Sigmoid colon (tissue), 7 donors: ENCODE data around the gene ADAMTS7. TPM values are rescaled to one million over a fixed set of nuclear protein-coding genes. Genes with fewer than 3 reads are reported as not detected.
"Not testable (repeated sequence)": the region's sequence is repeated elsewhere in the genome, so short reads cannot be mapped to it uniquely, and the experiment has no call there.

Experiments
- DNase-seq: peaks from one replicate; pipeline ENCODE4 v3.0.0-alpha.2; 2019
- H3K27ac ChIP-seq, 4 donors: fragments of 200-600 bp; sonication (generic); one replicate each; pipeline ENCODE4 v1.5.1; 2016 to 2019; ENCODE audit warnings: mild to moderate bottlenecking in 1 of 4
- H3K27me3 ChIP-seq, 3 donors: fragments of 200-600 bp; sonication (generic); one replicate each; pipeline ENCODE4 v1.5.1; 2019; ENCODE audit warnings: mild to moderate bottlenecking in 1 of 3
- H3K36me3 ChIP-seq, 4 donors: fragments of 200-600 bp; sonication (generic); one replicate each; pipeline ENCODE4 v1.5.1; 2016 to 2019
- H3K4me1 ChIP-seq, 4 donors: fragments of 200-600 bp; sonication (generic); one replicate each; pipeline ENCODE4 v1.5.1; 2017 to 2019
- H3K4me3 ChIP-seq, 4 donors: fragments of 200-600 bp; sonication (generic); one replicate each; pipeline ENCODE4 v1.5.1; 2017 to 2019; ENCODE audit warnings: mild to moderate bottlenecking in 2 of 4, moderate library complexity in 1 of 4
- H3K9me3 ChIP-seq, 4 donors: fragments of 200-600 bp in 3 of 4; sonication (generic) in 3 of 4; one replicate each; pipeline versions ENCODE4 v1.5.1 to v1.6.1; 2013 to 2019
- EP300 ChIP-seq, 4 donors: sonication (generic); formaldehyde crosslinking; IDR thresholded peaks; one replicate each; pipeline ENCODE4 v1.6.1; 2017; ENCODE audit warnings: antibody characterized with exemption in 4 of 4
- POLR2A ChIP-seq, 2 donors: fragments of 450-650 bp; IDR thresholded peaks; one replicate each; pipeline ENCODE4 v1.6.1; 2016; ENCODE audit warnings: antibody characterized with exemption in 2 of 2, mild to moderate bottlenecking in 2 of 2, moderate library complexity in 2 of 2
- POLR2AphosphoS5 ChIP-seq, 4 donors: sonication (generic); formaldehyde crosslinking; IDR thresholded peaks; one replicate each; pipeline ENCODE4 v1.6.1; 2017; ENCODE audit warnings: antibody characterized with exemption in 4 of 4
- WGBS, 2 donors: extraction: QIAGEN DNeasy Blood & Tissue Kit; methylation state at CpG; one replicate each; pipeline ENCODE4 v1.1.7; 2013; 5-methylcytosine and 5-hydroxymethylcytosine counted together
- intact Hi-C: fragments of 100-400 bp; cut with DNase I; formaldehyde crosslinking; loops from one replicate; pipeline ENCODE4 v1.15.1; 2023
- polyA plus RNA-seq, 3 donors: library from polyadenylated mRNA; stranded (reverse); fragments of 200-250 nt; gene quantifications; one replicate each; pipeline ENCODE4 v1.2.3, GENCODE V29; 2013
- total RNA-seq, 4 donors: library from RNA; depleted of rRNA; stranded (reverse); fragments of >200 nt; gene quantifications; one replicate each; pipeline ENCODE4 v1.1.0, GENCODE V29; 2016
- TF ChIP-seq, protein P1 (sequence below), 4 experiments: fragments of 450-650 bp in 3 of 4; fragments of 200-600 bp in 1 of 4; IDR thresholded peaks; one replicate each; pipeline ENCODE4 v1.5.1; 2016 to 2019; ENCODE audit warnings: antibody characterized with exemption in 4 of 4, mild to moderate bottlenecking in 3 of 4, moderate library complexity in 2 of 4
- donor health status: healthy with polysubstance abuse.
- donor health status: Bipolar disorder and iron deficiency.
- donor health status: healthy.

The ADAMTS7 gene
- total and polyA plus RNA-seq, 7 donors, result 0.23 to 8.3 (median 1.8) TPM; not detected in 1

DNA sequence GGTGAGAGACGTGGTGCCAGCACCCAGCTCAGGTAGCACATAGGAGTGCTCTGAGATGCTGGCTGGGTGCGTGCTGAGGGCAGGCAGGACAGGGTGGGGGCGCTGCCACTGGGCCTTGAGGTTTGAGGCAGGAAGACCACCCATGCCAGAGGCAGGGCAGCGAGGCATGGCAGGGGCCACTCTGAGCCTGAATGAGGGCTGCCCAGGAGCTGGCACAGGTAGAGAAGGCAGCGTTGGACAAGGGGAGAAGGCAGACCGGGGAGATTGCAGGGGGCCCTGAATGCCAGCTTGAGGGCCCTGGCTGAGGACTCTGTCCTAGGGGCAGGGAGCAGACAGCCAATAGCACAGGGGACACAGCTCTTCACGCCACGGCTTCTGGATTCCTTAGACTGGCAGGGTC lies 50.2 kb downstream of the ADAMTS7 start:
- 88 to 91% methylated on average over 7 to 8 of the region's 8 CpGs for WGBS, 2 donors

GRCh38 chr15:78760091-78760882 lies 51.0 kb downstream of the ADAMTS7 start:
- peaks cover 0 to 35% (median 26%) of the 10 kb centered on the region in 4 donors for H3K4me1 ChIP-seq
- intact Hi-C loops, result loop anchor here (5.0 kb wide), 1 partner anchor 112 kb away; the partner anchor contains the start of gene MORF4L1
- H3K27ac ChIP-seq, result peak overlapping the region; percentile 55 to 78 (median 77)
- not testable (repeated sequence) for H3K4me3 ChIP-seq, H3K36me3 ChIP-seq, H3K9me3 ChIP-seq, H3K27me3 ChIP-seq
- TF ChIP-seq, protein P1, sequence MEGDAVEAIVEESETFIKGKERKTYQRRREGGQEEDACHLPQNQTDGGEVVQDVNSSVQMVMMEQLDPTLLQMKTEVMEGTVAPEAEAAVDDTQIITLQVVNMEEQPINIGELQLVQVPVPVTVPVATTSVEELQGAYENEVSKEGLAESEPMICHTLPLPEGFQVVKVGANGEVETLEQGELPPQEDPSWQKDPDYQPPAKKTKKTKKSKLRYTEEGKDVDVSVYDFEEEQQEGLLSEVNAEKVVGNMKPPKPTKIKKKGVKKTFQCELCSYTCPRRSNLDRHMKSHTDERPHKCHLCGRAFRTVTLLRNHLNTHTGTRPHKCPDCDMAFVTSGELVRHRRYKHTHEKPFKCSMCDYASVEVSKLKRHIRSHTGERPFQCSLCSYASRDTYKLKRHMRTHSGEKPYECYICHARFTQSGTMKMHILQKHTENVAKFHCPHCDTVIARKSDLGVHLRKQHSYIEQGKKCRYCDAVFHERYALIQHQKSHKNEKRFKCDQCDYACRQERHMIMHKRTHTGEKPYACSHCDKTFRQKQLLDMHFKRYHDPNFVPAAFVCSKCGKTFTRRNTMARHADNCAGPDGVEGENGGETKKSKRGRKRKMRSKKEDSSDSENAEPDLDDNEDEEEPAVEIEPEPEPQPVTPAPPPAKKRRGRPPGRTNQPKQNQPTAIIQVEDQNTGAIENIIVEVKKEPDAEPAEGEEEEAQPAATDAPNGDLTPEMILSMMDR (IDR thresholded peaks at IDR 0.05), result peak in 1 of 4 experiments; percentile 10
- TF ChIP-seq POLR2AphosphoS5 (IDR thresholded peaks at IDR 0.05), result peak in 3 of 4 donors; percentile 49 to 68 (median 51)
- 47 to 63% methylated on average over 11 of the region's 13 CpGs for whole genome bisulfite sequencing, 2 donors
- DNase-seq, result peak; percentile 88

More for the DNA sequence above, 50.2 kb downstream of the ADAMTS7 start:
- peak; percentile 49 for DNase-seq
- H3K4me3 ChIP-seq, result no peak overlapping the region
- H3K36me3 ChIP-seq, result no peaks in the 10 kb centered on the region
- intact Hi-C loops, result loop anchor here (5.0 kb wide), 1 partner anchor 111 kb away; the partner anchor contains the start of gene MORF4L1
- H3K9me3 ChIP-seq, result no peaks in the 10 kb centered on the region
- no peaks in the 10 kb centered on the region for H3K27me3 ChIP-seq
- peaks cover 0 to 31% (median 24%) of the 10 kb centered on the region in 4 donors for H3K4me1 ChIP-seq
- TF ChIP-seq, protein P1 (IDR thresholded peaks at IDR 0.05), result no peak
- TF ChIP-seq EP300 (IDR thresholded peaks at IDR 0.05), result no peak
- peak overlapping the region in 3 of 4 donors; percentile 7 to 78 (median 77) for H3K27ac ChIP-seq

DNA sequence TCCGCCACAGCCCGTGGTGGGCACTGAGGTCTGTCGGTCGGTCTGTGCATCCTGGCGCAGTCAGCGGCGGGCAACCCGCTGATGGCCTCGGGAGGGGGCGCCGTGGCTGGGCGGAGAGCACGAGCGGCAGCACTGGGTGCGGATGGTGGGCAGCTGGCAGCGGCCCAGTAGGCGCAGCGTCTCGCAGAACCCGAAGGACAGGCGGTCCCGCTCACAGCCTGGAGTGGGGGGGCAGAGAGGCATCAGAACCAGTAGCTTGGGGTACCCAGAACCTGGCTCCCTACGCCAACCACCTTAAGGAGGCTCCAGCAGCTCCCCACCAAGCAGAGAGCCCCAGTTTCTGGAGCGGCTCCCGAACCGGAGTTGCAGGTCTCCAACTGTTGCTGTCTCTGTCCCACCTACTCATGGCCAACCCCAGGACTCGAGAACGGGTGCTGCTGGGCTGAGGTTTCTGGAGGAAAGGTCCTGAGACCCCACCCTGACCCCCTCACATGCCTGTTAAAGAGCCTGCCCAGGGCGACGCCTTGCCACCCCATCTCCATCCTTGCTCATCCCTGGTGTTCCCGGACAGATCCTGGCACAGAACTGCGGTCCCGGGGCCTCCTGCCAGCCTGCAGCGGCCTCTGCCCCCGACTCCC lies 51.8 kb downstream of the ADAMTS7 start:
- H3K27ac ChIP-seq, result peak overlapping the region; percentile 55 to 78 (median 77)
- H3K4me1 ChIP-seq, result peaks cover 0 to 37% (median 27%) of the 10 kb centered on the region in 4 donors
- not testable (repeated sequence) for H3K4me3 ChIP-seq, H3K27me3 ChIP-seq, H3K36me3 ChIP-seq, H3K9me3 ChIP-seq
- DNase-seq, result peak; percentile 68
- 81 to 86% methylated on average over 35 of the region's 35 CpGs for WGBS, 2 donors
- intact Hi-C loops, result loop anchor here (5.0 kb wide), 1 partner anchor 53 kb away; the partner anchor contains the start of gene ADAMTS7

DNA sequence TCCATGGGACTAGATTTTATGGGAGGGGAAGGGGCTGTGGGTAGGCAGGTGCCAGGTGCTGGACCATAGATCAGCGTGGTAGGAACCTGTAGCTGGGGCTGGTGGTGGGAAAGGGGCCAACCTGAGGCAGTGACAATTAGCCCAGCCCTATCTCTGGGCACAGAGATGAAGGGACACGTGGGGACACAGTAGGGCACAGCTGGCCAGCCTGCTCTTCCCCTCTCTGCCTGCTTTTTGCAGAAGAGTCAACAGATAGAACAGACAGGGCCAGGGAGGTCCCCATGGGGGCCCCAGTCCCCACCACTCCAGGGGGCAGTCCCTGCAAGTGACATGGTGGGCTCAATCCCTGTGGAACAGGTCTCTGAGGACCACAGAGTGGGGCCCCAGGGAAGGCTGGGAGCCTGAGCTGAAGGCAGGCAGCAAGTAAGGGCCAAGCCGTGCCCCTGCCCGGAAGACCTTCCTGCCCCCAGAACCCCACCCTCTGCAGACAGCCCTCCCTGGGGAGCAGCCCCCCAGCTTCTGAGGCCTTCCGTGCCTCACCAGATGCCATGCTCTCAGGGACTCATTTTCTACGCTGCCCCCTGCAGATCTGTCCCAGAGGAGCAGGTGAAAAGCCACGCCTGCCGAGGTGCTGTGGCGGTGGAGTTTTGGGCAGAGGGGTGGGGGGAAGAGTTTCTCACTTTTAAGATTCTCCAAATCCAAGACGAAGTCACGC lies 52.6 kb downstream of the ADAMTS7 start:
- H3K27me3 ChIP-seq, H3K9me3 ChIP-seq, H3K36me3 ChIP-seq, H3K27ac ChIP-seq, H3K4me3 ChIP-seq: not testable (repeated sequence)
- H3K4me1 ChIP-seq, result peaks cover 0 to 37% (median 27%) of the 10 kb centered on the region in 4 donors
- DNase-seq, result peak; percentile 59
- 70 to 75% methylated on average over 11 of the region's 11 CpGs for WGBS, 2 donors
- intact Hi-C loops, result loop anchor here (5.0 kb wide), 1 partner anchor 54 kb away; the partner anchor contains the start of gene ADAMTS7

- H3K4me1 ChIP-seq, result peaks cover 0 to 37% (median 27%) of the 10 kb centered on the region in 4 donors
- H3K27me3 ChIP-seq, H3K9me3 ChIP-seq, H3K36me3 ChIP-seq, H3K27ac ChIP-seq, H3K4me3 ChIP-seq: not testable (repeated sequence)
- peak; percentile 52 for DNase-seq
- intact Hi-C loops, result loop anchor here (5.0 kb wide), 1 partner anchor 54 kb away; the partner anchor contains the start of gene ADAMTS7
- WGBS, 2 donors, result 94% methylated on average over 8 of the region's 8 CpGs
Observed at GRCh38 chr15:78758084-78758483, 53.2 kb downstream of the ADAMTS7 start.

GRCh38 chr15:78757636-78757905 lies 53.7 kb downstream of the ADAMTS7 start:
- intact Hi-C loops, result loop anchor here (5.0 kb wide), 1 partner anchor 55 kb away; the partner anchor contains the start of gene ADAMTS7
- H3K9me3 ChIP-seq, result no peaks in the 10 kb centered on the region
- TF ChIP-seq POLR2A (IDR thresholded peaks at IDR 0.05) (no peak), POLR2AphosphoS5 (IDR thresholded peaks at IDR 0.05) (no peak), EP300 (IDR thresholded peaks at IDR 0.05) (no peak)
- TF ChIP-seq, protein P1 (IDR thresholded peaks at IDR 0.05), result no peak
- no peaks in the 10 kb centered on the region for H3K27me3 ChIP-seq
- H3K36me3 ChIP-seq, result no peaks in the 10 kb centered on the region
- DNase-seq, result no peak
- no peak overlapping the region for H3K4me3 ChIP-seq
- H3K27ac ChIP-seq, result peak overlapping the region in 3 of 4 donors; percentile 60 to 72 (median 61)
- H3K4me1 ChIP-seq, result peaks cover 0 to 40% (median 27%) of the 10 kb centered on the region in 4 donors
- whole genome bisulfite sequencing, 2 donors, result 83 to 95% methylated on average over 10 of the region's 10 CpGs

- H3K4me3 ChIP-seq, H3K27me3 ChIP-seq, H3K36me3 ChIP-seq, H3K9me3 ChIP-seq: not testable (repeated sequence)
- intact Hi-C loops, result loop anchor here (5.0 kb wide), 1 partner anchor 55 kb away; the partner anchor contains the start of gene ADAMTS7
- Histone ChIP-seq H3K4me1 (peaks cover 0 to 43% (median 27%) of the 10 kb centered on the region in 4 donors), H3K27ac (peak overlapping the region; percentile 51 to 72 (median 60))
- DNase-seq, result peak; percentile 86
- 55 to 82% methylated on average over 24 of the region's 25 CpGs for WGBS, 2 donors
Observed at GRCh38 chr15:78756781-78757635, 54.3 kb downstream of the ADAMTS7 start.
